K562 (cell line): Measurements from ENCODE around the gene ZNF219. TPM values are rescaled to one million over a fixed set of nuclear protein-coding genes. Genes with fewer than 3 reads are reported as not detected.

ENCODE experiments used
- ATAC-seq: fragments of 200-7000 bp; cut with Tn5 transposase; 3 replicates; pipeline ENCODE4 v1.9.1; 2020; ENCODE audit warnings: moderate library complexity
- BruUV-seq: library from RNA; stranded (reverse); fragments of 400-500 nt; replicated peaks from 2 replicates; lab custom pipeline; 2021; lab: Mats Ljungman, UMichigan
- CTCF ChIA-PET: fragments of 300-600 bp; formaldehyde crosslinking; extraction: SDS; loops from one replicate; lab custom pipeline; 2021; ENCODE audit warnings: low intra/inter-chr PET ratio; lab: Yijun Ruan, JAX
- POLR2A ChIA-PET: fragments of 300-600, 350-650 bp; sonication (Branson Sonifier 250); formaldehyde crosslinking; extraction: SDS; loops from one replicate; lab custom pipeline; 2021; ENCODE audit warnings: antibody characterized with exemption, inconsistent platforms; lab: Yijun Ruan, JAX
- DNase-seq, 4 experiments: peaks; one replicate each; pipeline versions ENCODE4 v3.0.0 to v3.0.0-alpha.2; 2011 to 2018; ENCODE audit warnings: low spot score in 3 of 4, mixed read lengths in 3 of 4; ENCODE audit errors: extremely low read depth in 1 of 4
- FAIRE-seq: peaks from 2 replicates; lab custom pipeline; 2011; peaks lifted over from hg19 to GRCh38; lab: Jason Lieb, UNC
- H2AFZ ChIP-seq: 2 replicates; pipeline ENCODE4 v1.6.0; 2011; ENCODE audit warnings: low read depth, low read length, control low read depth, inconsistent platforms
- H3K27ac ChIP-seq: fragments of 200-600 bp; 3 replicates; pipeline ENCODE4 v1.8.0; 2011; ENCODE audit warnings: low read depth, mild to moderate bottlenecking, control low read depth, inconsistent platforms, low read length, moderate library complexity, mixed read lengths; ENCODE audit errors: extremely low read depth
- H3K27me3 ChIP-seq, 2 experiments: fragments of 300-600 bp in 1 of 2; 2 replicates in 1 of 2; 3 replicates in 1 of 2; pipeline versions ENCODE4 v1.6.0 to v1.8.0; 2011; ENCODE audit warnings: inconsistent platforms in 2 of 2, low read length in 2 of 2, mild to moderate bottlenecking in 1 of 2, mixed read lengths in 1 of 2, moderate library complexity in 1 of 2; ENCODE audit not compliant: control insufficient read depth in 2 of 2, insufficient read depth in 2 of 2
- H3K36me3 ChIP-seq: fragments of 300-600 bp; 3 replicates; pipeline ENCODE4 v1.8.0; 2011; ENCODE audit warnings: mild to moderate bottlenecking, low read length, inconsistent platforms; ENCODE audit not compliant: control insufficient read depth, insufficient read depth
- H3K4me1 ChIP-seq, 2 experiments: fragments of 200-600 bp in 1 of 2; replicated peaks in 1 of 2; 2 replicates in 1 of 2; 3 replicates in 1 of 2; pipeline versions ENCODE4 v1.5.1 to v1.8.0; 2011; ENCODE audit warnings: inconsistent platforms in 2 of 2, low read length in 2 of 2, mild to moderate bottlenecking in 1 of 2, mixed read lengths in 1 of 2, moderate library complexity in 1 of 2; ENCODE audit not compliant: control insufficient read depth in 2 of 2, insufficient read depth in 2 of 2
- H3K4me2 ChIP-seq: 2 replicates; pipeline ENCODE4 v1.6.1; 2011; ENCODE audit warnings: low read length, control low read depth, inconsistent platforms, mixed read lengths; ENCODE audit not compliant: insufficient read depth
- H3K4me3 ChIP-seq: fragments of 200-600 bp; sonication (generic), shearing (Covaris generic); 2 replicates; pipeline ENCODE4 v1.5.1; 2016; ENCODE audit warnings: control low read depth, inconsistent platforms
- H3K79me2 ChIP-seq: fragments of 200-600 bp; 3 replicates; pipeline ENCODE4 v1.8.0; 2011; ENCODE audit warnings: low read length, inconsistent platforms; ENCODE audit not compliant: control insufficient read depth, insufficient read depth
- H3K9ac ChIP-seq, 2 experiments: 2 replicates each; pipeline versions ENCODE4 v1.6.0 to v1.6.1; 2011; ENCODE audit warnings: low read depth in 2 of 2, low read length in 2 of 2, control low read depth in 1 of 2, inconsistent platforms in 1 of 2, mild to moderate bottlenecking in 1 of 2, mixed read lengths in 1 of 2; ENCODE audit not compliant: insufficient read depth in 1 of 2
- H3K9me1 ChIP-seq: one replicate; pipeline ENCODE4 v1.6.0; 2011; ENCODE audit warnings: inconsistent platforms, mild to moderate bottlenecking, low read length, moderate library complexity; ENCODE audit not compliant: control insufficient read depth, insufficient read depth
- H3K9me3 ChIP-seq: replicated peaks from 2 replicates; pipeline ENCODE4 v1.5.1; 2011; ENCODE audit warnings: low read depth, low read length, inconsistent platforms; ENCODE audit not compliant: control insufficient read depth, insufficient read depth
- H4K20me1 ChIP-seq: replicated peaks from 2 replicates; pipeline ENCODE4 v1.6.1; 2011; ENCODE audit warnings: low read length, inconsistent platforms, mixed read lengths; ENCODE audit not compliant: control insufficient read depth, insufficient read depth
- EP400 ChIP-seq: fragments of 450-650 bp; IDR thresholded peaks from 2 replicates; pipeline ENCODE4 v1.6.1; 2017; ENCODE audit warnings: antibody characterized with exemption, mild to moderate bottlenecking, moderate library complexity
- HDAC8 ChIP-seq: fragments of 450-650 bp; IDR thresholded peaks from 2 replicates; pipeline ENCODE4 v1.6.1; 2016; ENCODE audit warnings: mild to moderate bottlenecking, missing genetic modification characterization, moderate library complexity, missing compliant biosample characterization
- IFI16 ChIP-seq: fragments of 250-450 bp; sonication (Bioruptor Pico); IDR thresholded peaks from 2 replicates; pipeline ENCODE4 v2.1.2; 2022; ENCODE audit warnings: mild to moderate bottlenecking, inconsistent platforms
- NFRKB ChIP-seq: fragments of 450-650 bp; IDR thresholded peaks from 2 replicates; pipeline ENCODE4 v1.6.1; 2016; ENCODE audit warnings: low read depth
- NR2C2 ChIP-seq, 2 experiments: fragments of 200-800 bp in 1 of 2; sonication (Bioruptor generic) in 1 of 2; sonication (generic) in 1 of 2; formaldehyde crosslinking in 1 of 2; IDR thresholded peaks; 2 replicates each; pipeline versions ENCODE4 v1.6.1 to v1.8.0; 2016 to 2022; ENCODE audit warnings: mild to moderate bottlenecking in 1 of 2, missing compliant biosample characterization in 1 of 2, missing genetic modification characterization in 1 of 2, missing genetic modification reagents in 1 of 2
- SREBF2 ChIP-seq: sonication (generic); formaldehyde crosslinking; IDR thresholded peaks from 2 replicates; pipeline ENCODE4 v1.4.0; 2020; ENCODE audit warnings: mild to moderate bottlenecking, missing genetic modification reagents
- ZBTB1 ChIP-seq: sonication (generic); formaldehyde crosslinking; IDR thresholded peaks from 2 replicates; pipeline ENCODE4 v1.8.1; 2023; ENCODE audit warnings: missing genetic modification reagents, low read depth, mild to moderate bottlenecking, borderline replicate concordance
- ZNF23 ChIP-seq: fragments of 250-450 bp; sonication (Bioruptor Pico); IDR thresholded peaks from 2 replicates; pipeline ENCODE4 v1.4.0; 2020; ENCODE audit warnings: mild to moderate bottlenecking
- WGBS: fragments of 100-300 bp; shearing (Covaris generic); methylation state at CpG from one replicate; pipeline ENCODE4 v1.1.6; 2016; ENCODE audit warnings: low coverage, mixed read lengths; ENCODE audit not compliant: insufficient coverage; ENCODE audit errors: missing lambda C conversion rate; 5-methylcytosine and 5-hydroxymethylcytosine counted together
- in situ Hi-C: fragments of 300-500 bp; cut with MboI; formaldehyde crosslinking; loops from 4 replicates; pipeline ENCODE4 v1.15.0; 2018; ENCODE audit warnings: inconsistent platforms, mixed read lengths
- intact Hi-C: fragments of 100-400 bp; cut with micrococcal nuclease; formaldehyde crosslinking; loops from 2 replicates; pipeline ENCODE4 v1.14.2; 2022
- polyA plus RNA-seq, 8 experiments: library from polyadenylated mRNA; depleted of rRNA in 4 of 8; stranded (reverse) in 5 of 8; unstranded in 3 of 8; fragments of >200 nt; fragmentation: Nextera tagmentation in 2 of 8; fragmentation: Illumina TruSeq in 1 of 8; extraction: Ambion mirVana in 2 of 8; extraction: Trizol in 1 of 8; gene quantifications; 2 replicates each; pipeline versions ENCODE4 v1.2.1 to v1.2.3, GENCODE V29; 2011 to 2014; ENCODE audit warnings: inconsistent platforms in 1 of 8, missing spikeins in 1 of 8
- total RNA-seq, 7 experiments: library from RNA; depleted of rRNA in 6 of 7; stranded (reverse); fragments of >200 nt in 6 of 7; fragmentation: Illumina TruSeq in 2 of 7; extraction: Trizol in 2 of 7; gene quantifications; 2 replicates each; pipeline versions ENCODE4 v1.2.1 to v1.2.3, GENCODE V29; 2011 to 2021; ENCODE audit warnings: low replicate concordance in 1 of 7
- TF ChIP-seq, protein P1 (sequence below): fragments of 450-650 bp; formaldehyde crosslinking; conservative IDR thresholded peaks from 2 replicates; pipeline ENCODE4 v1.4.0; 2022; ENCODE audit warnings: mild to moderate bottlenecking, missing genetic modification characterization
- TF ChIP-seq, protein P2 (sequence below): fragments of 250-450 bp; sonication (Bioruptor Pico); IDR thresholded peaks from 2 replicates; pipeline ENCODE4 v1.8.0; 2021; ENCODE audit warnings: mild to moderate bottlenecking, moderate library complexity
- TF ChIP-seq, protein P3 (sequence below): fragments of 250-450 bp; sonication (Bioruptor Pico); IDR thresholded peaks from 2 replicates; pipeline ENCODE4 v1.5.0; 2021; ENCODE audit warnings: mild to moderate bottlenecking, borderline replicate concordance
- TF ChIP-seq, protein P4 (sequence below): IDR thresholded peaks from 3 replicates; pipeline ENCODE4 v1.6.1; 2011; ENCODE audit warnings: borderline replicate concordance, mild to moderate bottlenecking; ENCODE audit not compliant: insufficient read length, insufficient read depth
- TF ChIP-seq, protein P5 (sequence below): fragments of 250-450 bp; sonication (Bioruptor Pico); IDR thresholded peaks from 2 replicates; pipeline ENCODE4 v1.9.0; 2021; ENCODE audit warnings: mild to moderate bottlenecking

Gene ZNF219
- total and polyA plus RNA-seq, 9 of the 15 experiments (the other 6 are each of a cell fraction or from before 2014, with no cell fraction given), result 0.29 to 10.6 (median 2.8) TPM

DNA sequence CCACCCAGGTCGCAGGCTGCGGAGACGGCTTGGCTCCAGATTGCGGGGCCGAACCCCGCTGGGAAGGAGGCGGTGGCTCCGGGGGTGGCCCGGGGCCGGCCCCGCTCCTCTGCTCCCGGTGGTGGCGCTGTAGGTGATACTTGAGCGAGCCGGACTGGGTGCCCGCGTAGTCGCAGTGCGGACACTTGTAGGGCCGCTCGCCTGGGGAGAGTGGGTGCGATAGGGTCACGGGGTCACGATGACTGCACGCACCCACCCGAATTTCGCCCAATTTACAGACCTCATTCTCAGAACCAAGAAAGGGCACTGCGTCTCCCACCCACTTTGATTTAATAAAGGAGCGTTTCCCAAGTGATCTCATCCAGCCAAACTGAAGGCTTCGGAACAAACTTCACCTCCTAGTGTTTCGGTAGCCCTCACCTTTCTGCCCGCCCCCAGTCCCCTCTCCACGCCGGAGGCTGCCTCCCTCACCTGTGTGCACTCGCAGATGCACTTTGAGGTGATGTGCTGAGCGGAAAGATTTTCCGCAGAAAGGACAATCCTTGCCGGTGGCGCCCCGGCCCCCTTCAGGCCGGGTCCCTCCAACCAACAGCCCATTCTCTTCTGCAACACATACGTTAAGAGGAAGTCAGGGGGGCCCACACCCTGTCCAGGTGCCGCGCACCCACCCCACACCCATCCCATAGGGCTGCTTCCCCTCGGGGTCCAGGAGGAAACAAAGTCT, 7.4 kb downstream of the ZNF219 start:
- ChIA-PET CTCF (interaction anchor here (1.7 to 2.5 kb wide), 4 partner anchors 13 to 234 kb away, joined by 5 to 21 read pairs (median 12); partner anchors contain the start of gene ARHGEF40), POLR2A (interaction anchor here (0.6 kb wide), 2 partner anchors 23 to 79 kb away, joined by 3 to 4 read pairs; no protein-coding TSS in a partner anchor)
- DNase-seq, result no peak
- in situ Hi-C loops (no loop called here), intact Hi-C loops (loop anchor here (1.0 kb wide), 1 partner anchor 23 kb away; no protein-coding TSS in a partner anchor)
- WGBS, result 90% methylated on average over 15 of the region's 45 CpGs
- no peak for FAIRE-seq
- Histone ChIP-seq H3K79me2 (no peaks in the 10 kb centered on the region), H4K20me1 (no peaks in the 10 kb centered on the region), H3K9me1 (no peaks in the 10 kb centered on the region), H3K36me3 (peaks cover 5% of the 10 kb centered on the region; the same call in 1 of the 3 replicates), H2AFZ (no peak overlapping the region), H3K4me2 (no peak overlapping the region), H3K27me3 (no peaks in the 10 kb centered on the region), H3K9ac (no peak overlapping the region), H3K4me3 (no peak overlapping the region), H3K9me3 (no peaks in the 10 kb centered on the region), H3K4me1 (peaks cover 2 to 29% of the 10 kb centered on the region in 2 experiments; a peak in 3 of 5 replicates), H3K27ac (no peak overlapping the region)
- ATAC-seq, result no peak
- BruUV-seq, result no TSS peak
- no peak for TF ChIP-seq NFRKB
- no peak for TF ChIP-seq SREBF2 (CRISPR knock-in tag)
- TF ChIP-seq, protein P1, sequence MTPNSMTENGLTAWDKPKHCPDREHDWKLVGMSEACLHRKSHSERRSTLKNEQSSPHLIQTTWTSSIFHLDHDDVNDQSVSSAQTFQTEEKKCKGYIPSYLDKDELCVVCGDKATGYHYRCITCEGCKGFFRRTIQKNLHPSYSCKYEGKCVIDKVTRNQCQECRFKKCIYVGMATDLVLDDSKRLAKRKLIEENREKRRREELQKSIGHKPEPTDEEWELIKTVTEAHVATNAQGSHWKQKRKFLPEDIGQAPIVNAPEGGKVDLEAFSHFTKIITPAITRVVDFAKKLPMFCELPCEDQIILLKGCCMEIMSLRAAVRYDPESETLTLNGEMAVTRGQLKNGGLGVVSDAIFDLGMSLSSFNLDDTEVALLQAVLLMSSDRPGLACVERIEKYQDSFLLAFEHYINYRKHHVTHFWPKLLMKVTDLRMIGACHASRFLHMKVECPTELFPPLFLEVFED (CRISPR knock-in tag), result no peak
- TF ChIP-seq IFI16 (CRISPR knock-in tag), result no peak
- TF ChIP-seq HDAC8 (tag), result no peak
- TF ChIP-seq, protein P2, sequence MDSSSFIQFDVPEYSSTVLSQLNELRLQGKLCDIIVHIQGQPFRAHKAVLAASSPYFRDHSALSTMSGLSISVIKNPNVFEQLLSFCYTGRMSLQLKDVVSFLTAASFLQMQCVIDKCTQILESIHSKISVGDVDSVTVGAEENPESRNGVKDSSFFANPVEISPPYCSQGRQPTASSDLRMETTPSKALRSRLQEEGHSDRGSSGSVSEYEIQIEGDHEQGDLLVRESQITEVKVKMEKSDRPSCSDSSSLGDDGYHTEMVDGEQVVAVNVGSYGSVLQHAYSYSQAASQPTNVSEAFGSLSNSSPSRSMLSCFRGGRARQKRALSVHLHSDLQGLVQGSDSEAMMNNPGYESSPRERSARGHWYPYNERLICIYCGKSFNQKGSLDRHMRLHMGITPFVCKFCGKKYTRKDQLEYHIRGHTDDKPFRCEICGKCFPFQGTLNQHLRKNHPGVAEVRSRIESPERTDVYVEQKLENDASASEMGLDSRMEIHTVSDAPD (CRISPR knock-in tag), result no peak
- TF ChIP-seq, protein P3, sequence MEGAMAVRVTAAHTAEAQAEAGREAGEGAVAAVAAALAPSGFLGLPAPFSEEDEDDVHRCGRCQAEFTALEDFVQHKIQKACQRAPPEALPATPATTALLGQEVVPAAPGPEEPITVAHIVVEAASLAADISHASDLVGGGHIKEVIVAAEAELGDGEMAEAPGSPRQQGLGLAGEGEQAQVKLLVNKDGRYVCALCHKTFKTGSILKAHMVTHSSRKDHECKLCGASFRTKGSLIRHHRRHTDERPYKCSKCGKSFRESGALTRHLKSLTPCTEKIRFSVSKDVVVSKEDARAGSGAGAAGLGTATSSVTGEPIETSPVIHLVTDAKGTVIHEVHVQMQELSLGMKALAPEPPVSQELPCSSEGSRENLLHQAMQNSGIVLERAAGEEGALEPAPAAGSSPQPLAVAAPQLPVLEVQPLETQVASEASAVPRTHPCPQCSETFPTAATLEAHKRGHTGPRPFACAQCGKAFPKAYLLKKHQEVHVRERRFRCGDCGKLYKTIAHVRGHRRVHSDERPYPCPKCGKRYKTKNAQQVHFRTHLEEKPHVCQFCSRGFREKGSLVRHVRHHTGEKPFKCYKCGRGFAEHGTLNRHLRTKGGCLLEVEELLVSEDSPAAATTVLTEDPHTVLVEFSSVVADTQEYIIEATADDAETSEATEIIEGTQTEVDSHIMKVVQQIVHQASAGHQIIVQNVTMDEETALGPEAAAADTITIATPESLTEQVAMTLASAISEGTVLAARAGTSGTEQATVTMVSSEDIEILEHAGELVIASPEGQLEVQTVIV (CRISPR knock-in tag), result no peak
- TF ChIP-seq ZNF23 (CRISPR knock-in tag), result no peak
- no peak for TF ChIP-seq NR2C2 (CRISPR knock-in tag; IDR thresholded peaks at IDR 0.05)
- no peak for TF ChIP-seq NR2C2 (tag; IDR thresholded peaks at IDR 0.05)
- TF ChIP-seq, protein P4, sequence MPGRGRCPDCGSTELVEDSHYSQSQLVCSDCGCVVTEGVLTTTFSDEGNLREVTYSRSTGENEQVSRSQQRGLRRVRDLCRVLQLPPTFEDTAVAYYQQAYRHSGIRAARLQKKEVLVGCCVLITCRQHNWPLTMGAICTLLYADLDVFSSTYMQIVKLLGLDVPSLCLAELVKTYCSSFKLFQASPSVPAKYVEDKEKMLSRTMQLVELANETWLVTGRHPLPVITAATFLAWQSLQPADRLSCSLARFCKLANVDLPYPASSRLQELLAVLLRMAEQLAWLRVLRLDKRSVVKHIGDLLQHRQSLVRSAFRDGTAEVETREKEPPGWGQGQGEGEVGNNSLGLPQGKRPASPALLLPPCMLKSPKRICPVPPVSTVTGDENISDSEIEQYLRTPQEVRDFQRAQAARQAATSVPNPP, result no peak
- TF ChIP-seq EP400, result no peak
- TF ChIP-seq, protein P5, sequence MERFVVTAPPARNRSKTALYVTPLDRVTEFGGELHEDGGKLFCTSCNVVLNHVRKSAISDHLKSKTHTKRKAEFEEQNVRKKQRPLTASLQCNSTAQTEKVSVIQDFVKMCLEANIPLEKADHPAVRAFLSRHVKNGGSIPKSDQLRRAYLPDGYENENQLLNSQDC (CRISPR knock-in tag), result no peak
- TF ChIP-seq ZBTB1 (CRISPR knock-in tag), result no peak
